GM12878 (cell line): ENCODE data around the gene SYNGR4. TPM values are rescaled to one million over a fixed set of nuclear protein-coding genes. Genes with fewer than 3 reads are reported as not detected.

Source experiments
- ESRRA ChIP-seq: IDR thresholded peaks from 2 replicates; pipeline ENCODE4 v1.6.1; 2012; ENCODE audit warnings: mild to moderate bottlenecking, low read length, improper control_type of control experiment
- GABPA ChIP-seq: IDR thresholded peaks from 2 replicates; pipeline ENCODE4 v1.6.1; 2014; ENCODE audit warnings: antibody characterized with exemption, low read depth, mild to moderate bottlenecking, inconsistent platforms
- IKZF1 ChIP-seq: fragments of 450-650 bp; conservative IDR thresholded peaks from 2 replicates; pipeline ENCODE4 v1.6.1; 2017; ENCODE audit warnings: antibody characterized with exemption, mild to moderate bottlenecking
- IRF4 ChIP-seq: IDR thresholded peaks from 2 replicates; pipeline ENCODE4 v1.6.1; 2011; ENCODE audit warnings: low read depth, low read length
- JUNB ChIP-seq: IDR thresholded peaks from 2 replicates; pipeline ENCODE4 v1.6.1; 2016; ENCODE audit warnings: antibody characterized with exemption, mild to moderate bottlenecking
- MTA3 ChIP-seq: IDR thresholded peaks from 2 replicates; pipeline ENCODE4 v1.6.1; 2012; ENCODE audit warnings: low read length, inconsistent platforms, borderline replicate concordance
- MXI1 ChIP-seq: fragments of 150-350 bp; IDR thresholded peaks from 2 replicates; pipeline ENCODE4 v1.6.1; 2011; ENCODE audit warnings: low read depth, mild to moderate bottlenecking, inconsistent platforms, low read length, improper control_type of control experiment
- NFIC ChIP-seq: IDR thresholded peaks from 2 replicates; pipeline ENCODE4 v1.6.1; 2012; ENCODE audit warnings: low read depth, mild to moderate bottlenecking, inconsistent platforms, low read length, moderate library complexity
- NR2F1 ChIP-seq: fragments of 450-650 bp; conservative IDR thresholded peaks from 2 replicates; pipeline ENCODE4 v1.6.1; 2017; ENCODE audit warnings: mild to moderate bottlenecking
- PML ChIP-seq: IDR thresholded peaks from 2 replicates; pipeline ENCODE4 v1.6.1; 2012; ENCODE audit warnings: low read length, inconsistent platforms
- POLR2AphosphoS5 ChIP-seq: IDR thresholded peaks from 2 replicates; pipeline ENCODE4 v1.6.1; 2011; ENCODE audit warnings: mild to moderate bottlenecking, low read length, inconsistent platforms
- RCOR1 ChIP-seq: conservative IDR thresholded peaks from 2 replicates; pipeline ENCODE4 v1.6.1; 2012; ENCODE audit warnings: low read depth, low read length, improper control_type of control experiment
- SMAD1 ChIP-seq: fragments of 450-650 bp; IDR thresholded peaks from 2 replicates; pipeline ENCODE4 v1.6.1; 2018; ENCODE audit warnings: mild to moderate bottlenecking, low read depth; ENCODE audit not compliant: partially characterized antibody
- SMAD5 ChIP-seq: IDR thresholded peaks from 2 replicates; pipeline ENCODE4 v1.6.1; 2016; ENCODE audit warnings: antibody characterized with exemption, low read depth
- SMC3 ChIP-seq: IDR thresholded peaks from 2 replicates; pipeline ENCODE4 v1.6.1; 2011; ENCODE audit warnings: low read length, improper control_type of control experiment, borderline replicate concordance
- SPI1 ChIP-seq: IDR thresholded peaks from 2 replicates; pipeline ENCODE4 v1.6.1; 2011; ENCODE audit warnings: low read depth, mild to moderate bottlenecking, low read length, moderate library complexity, borderline replicate concordance; ENCODE audit not compliant: insufficient read depth
- STAT1 ChIP-seq: fragments of 450-650 bp; conservative IDR thresholded peaks from 2 replicates; pipeline ENCODE4 v1.6.1; 2014; ENCODE audit warnings: antibody characterized with exemption, mild to moderate bottlenecking
- SUZ12 ChIP-seq: fragments of 200-600 bp; sonication (generic); IDR thresholded peaks from one replicate; pipeline ENCODE4 v1.6.1; 2018; ENCODE audit warnings: antibody characterized with exemption, mild to moderate bottlenecking; ENCODE audit not compliant: unreplicated experiment
- TCF12 ChIP-seq: IDR thresholded peaks from 2 replicates; pipeline ENCODE4 v1.6.1; 2011; ENCODE audit warnings: low read depth, mild to moderate bottlenecking, low read length
- TCF3 ChIP-seq: IDR thresholded peaks from 2 replicates; pipeline ENCODE4 v1.6.1; 2012; ENCODE audit warnings: low read depth, mild to moderate bottlenecking, low read length, borderline replicate concordance; ENCODE audit not compliant: insufficient read depth
- ZNF217 ChIP-seq: fragments of 450-650 bp; IDR thresholded peaks from 2 replicates; pipeline ENCODE4 v1.6.1; 2017; ENCODE audit warnings: antibody characterized with exemption, mild to moderate bottlenecking
- ZNF24 ChIP-seq: fragments of 450-650 bp; IDR thresholded peaks from 2 replicates; pipeline ENCODE4 v1.6.1; 2017; ENCODE audit warnings: antibody characterized with exemption, mild to moderate bottlenecking
- ZSCAN29 ChIP-seq: fragments of 450-650 bp; IDR thresholded peaks from 2 replicates; pipeline ENCODE4 v1.6.1; 2017; ENCODE audit warnings: mild to moderate bottlenecking, moderate library complexity
- ZZZ3 ChIP-seq: IDR thresholded peaks from 2 replicates; pipeline ENCODE4 v1.6.1; 2011; ENCODE audit warnings: low read depth; ENCODE audit not compliant: control insufficient read depth, insufficient read length
- polyA plus RNA-seq, 11 experiments: library from polyadenylated mRNA; depleted of rRNA in 4 of 11; unstranded in 6 of 11; stranded (reverse) in 5 of 11; fragments of >200 nt; fragmentation: Nextera tagmentation in 4 of 11; fragmentation: Illumina TruSeq in 1 of 11; extraction: Ambion mirVana in 4 of 11; extraction: Trizol in 1 of 11; gene quantifications; 1 replicate in 1 of 11; 2 replicates in 10 of 11; pipeline versions ENCODE4 v1.2.1 to v1.2.3, GENCODE V29; 2011 to 2016; ENCODE audit warnings: inconsistent platforms in 2 of 11, missing spikeins in 2 of 11, low read depth in 1 of 11
- total RNA-seq, 4 experiments: library from RNA; depleted of rRNA in 3 of 4; stranded (reverse); fragments of >200 nt in 3 of 4; fragmentation: Illumina TruSeq in 1 of 4; extraction: Trizol in 1 of 4; gene quantifications; 2 replicates each; pipeline versions ENCODE4 v1.2.1 to v1.2.3, GENCODE V29; 2013 to 2021
- TF ChIP-seq, protein P1 (sequence below): IDR thresholded peaks from 2 replicates; pipeline ENCODE4 v1.6.1; 2011; ENCODE audit warnings: low read depth, low read length, improper control_type of control experiment, borderline replicate concordance
- TF ChIP-seq, protein P2 (sequence below): fragments of 450-650 bp; IDR thresholded peaks from 2 replicates; pipeline ENCODE4 v1.6.1; 2016; ENCODE audit warnings: mild to moderate bottlenecking
- TF ChIP-seq, protein P3 (sequence below): fragments of 150-350 bp; IDR thresholded peaks from 2 replicates; pipeline ENCODE4 v1.6.1; 2014; ENCODE audit warnings: mild to moderate bottlenecking, low read depth, low read length
- TF ChIP-seq, protein P4 (sequence below): IDR thresholded peaks from 2 replicates; pipeline ENCODE4 v1.6.1; 2011; ENCODE audit warnings: borderline replicate concordance, low read depth, mild to moderate bottlenecking, moderate library complexity, mixed read lengths, low read length; ENCODE audit not compliant: insufficient read depth; ENCODE audit errors: extremely low read length

Gene SYNGR4
- total and polyA plus RNA-seq, 10 of the 15 experiments (the other 5 are each of a cell fraction or from before 2014, with no cell fraction given), result 0.08 to 0.72 (median 0.17) TPM; not detected in 6

DNA sequence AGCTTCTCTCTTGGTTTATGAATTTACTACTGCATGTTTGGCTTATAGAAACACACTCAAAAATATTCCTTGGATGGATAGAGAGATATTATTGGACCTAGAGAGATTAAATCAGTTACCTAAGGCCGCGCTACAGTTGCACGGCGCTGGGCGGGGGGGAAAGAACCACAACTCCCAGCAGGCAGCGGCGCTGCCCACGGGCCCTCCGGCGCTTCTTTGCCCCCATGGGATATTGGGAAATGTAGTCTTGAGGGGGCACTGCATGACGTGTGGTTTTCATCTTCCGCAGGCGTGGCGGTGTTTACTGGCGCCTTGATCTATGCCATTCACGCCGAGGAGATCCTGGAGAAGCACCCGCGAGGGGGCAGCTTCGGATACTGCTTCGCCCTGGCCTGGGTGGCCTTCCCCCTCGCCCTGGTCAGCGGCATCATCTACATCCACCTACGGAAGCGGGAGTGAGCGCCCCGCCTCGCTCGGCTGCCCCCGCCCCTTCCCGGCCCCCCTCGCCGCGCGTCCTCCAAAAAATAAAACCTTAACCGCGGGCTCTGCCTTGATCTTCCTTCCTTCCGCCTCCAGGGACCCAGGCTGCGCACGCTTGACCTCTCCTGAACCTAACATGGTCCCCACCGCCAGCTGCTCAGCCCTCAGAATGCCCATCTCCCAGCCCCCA lies 34.0 kb upstream of the SYNGR4 start (continued):
- no peak for TF ChIP-seq TCF3
- TF ChIP-seq, protein P1, sequence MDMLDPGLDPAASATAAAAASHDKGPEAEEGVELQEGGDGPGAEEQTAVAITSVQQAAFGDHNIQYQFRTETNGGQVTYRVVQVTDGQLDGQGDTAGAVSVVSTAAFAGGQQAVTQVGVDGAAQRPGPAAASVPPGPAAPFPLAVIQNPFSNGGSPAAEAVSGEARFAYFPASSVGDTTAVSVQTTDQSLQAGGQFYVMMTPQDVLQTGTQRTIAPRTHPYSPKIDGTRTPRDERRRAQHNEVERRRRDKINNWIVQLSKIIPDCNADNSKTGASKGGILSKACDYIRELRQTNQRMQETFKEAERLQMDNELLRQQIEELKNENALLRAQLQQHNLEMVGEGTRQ, result no peak
- no peak for TF ChIP-seq SMC3
- no peak for TF ChIP-seq ZZZ3
- TF ChIP-seq TCF12, result no peak
- TF ChIP-seq, protein P2, sequence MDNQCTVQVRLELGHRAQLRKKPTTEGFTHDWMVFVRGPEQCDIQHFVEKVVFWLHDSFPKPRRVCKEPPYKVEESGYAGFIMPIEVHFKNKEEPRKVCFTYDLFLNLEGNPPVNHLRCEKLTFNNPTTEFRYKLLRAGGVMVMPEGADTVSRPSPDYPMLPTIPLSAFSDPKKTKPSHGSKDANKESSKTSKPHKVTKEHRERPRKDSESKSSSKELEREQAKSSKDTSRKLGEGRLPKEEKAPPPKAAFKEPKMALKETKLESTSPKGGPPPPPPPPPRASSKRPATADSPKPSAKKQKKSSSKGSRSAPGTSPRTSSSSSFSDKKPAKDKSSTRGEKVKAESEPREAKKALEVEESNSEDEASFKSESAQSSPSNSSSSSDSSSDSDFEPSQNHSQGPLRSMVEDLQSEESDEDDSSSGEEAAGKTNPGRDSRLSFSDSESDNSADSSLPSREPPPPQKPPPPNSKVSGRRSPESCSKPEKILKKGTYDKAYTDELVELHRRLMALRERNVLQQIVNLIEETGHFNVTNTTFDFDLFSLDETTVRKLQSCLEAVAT, result 0 out of 2 replicates have a peak, but pooled peaks have one; percentile 13
- no peak for TF ChIP-seq ZNF24
- TF ChIP-seq SPI1, result no peak
- TF ChIP-seq MXI1, result peak; percentile 43; the same call in 1 of the 2 replicates
- 0 out of 2 replicates have a peak, but pooled peaks have one; percentile 66 for TF ChIP-seq GABPA
- no peak for TF ChIP-seq ZNF217
- TF ChIP-seq MTA3, result peak; percentile 51; the same call in 1 of the 2 replicates
- TF ChIP-seq IKZF1, result peak; percentile 98
- TF ChIP-seq IRF4, result no peak
- no peak for TF ChIP-seq NFIC
- TF ChIP-seq, protein P3, sequence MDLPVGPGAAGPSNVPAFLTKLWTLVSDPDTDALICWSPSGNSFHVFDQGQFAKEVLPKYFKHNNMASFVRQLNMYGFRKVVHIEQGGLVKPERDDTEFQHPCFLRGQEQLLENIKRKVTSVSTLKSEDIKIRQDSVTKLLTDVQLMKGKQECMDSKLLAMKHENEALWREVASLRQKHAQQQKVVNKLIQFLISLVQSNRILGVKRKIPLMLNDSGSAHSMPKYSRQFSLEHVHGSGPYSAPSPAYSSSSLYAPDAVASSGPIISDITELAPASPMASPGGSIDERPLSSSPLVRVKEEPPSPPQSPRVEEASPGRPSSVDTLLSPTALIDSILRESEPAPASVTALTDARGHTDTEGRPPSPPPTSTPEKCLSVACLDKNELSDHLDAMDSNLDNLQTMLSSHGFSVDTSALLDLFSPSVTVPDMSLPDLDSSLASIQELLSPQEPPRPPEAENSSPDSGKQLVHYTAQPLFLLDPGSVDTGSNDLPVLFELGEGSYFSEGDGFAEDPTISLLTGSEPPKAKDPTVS, result 0 out of 2 replicates have a peak, but pooled peaks have one; percentile 57
- TF ChIP-seq POLR2AphosphoS5, result no peak
- 0 out of 2 replicates have a peak, but pooled peaks have one; percentile 56 for TF ChIP-seq STAT1
- TF ChIP-seq SUZ12, result no peak
- TF ChIP-seq ESRRA, result no peak
- TF ChIP-seq RCOR1, result no peak
- TF ChIP-seq SMAD5, result no peak
- TF ChIP-seq SMAD1, result no peak
- TF ChIP-seq JUNB, result no peak
- TF ChIP-seq, protein P4, sequence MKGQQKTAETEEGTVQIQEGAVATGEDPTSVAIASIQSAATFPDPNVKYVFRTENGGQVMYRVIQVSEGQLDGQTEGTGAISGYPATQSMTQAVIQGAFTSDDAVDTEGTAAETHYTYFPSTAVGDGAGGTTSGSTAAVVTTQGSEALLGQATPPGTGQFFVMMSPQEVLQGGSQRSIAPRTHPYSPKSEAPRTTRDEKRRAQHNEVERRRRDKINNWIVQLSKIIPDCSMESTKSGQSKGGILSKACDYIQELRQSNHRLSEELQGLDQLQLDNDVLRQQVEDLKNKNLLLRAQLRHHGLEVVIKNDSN, result no peak
- TF ChIP-seq ZSCAN29, result no peak
- peak; percentile 64 for TF ChIP-seq NR2F1
- peak; percentile 26; the same call in 1 of the 2 replicates for TF ChIP-seq PML
